ENCODE results near the gene BBS10.

- TF ChIP-seq CTCF (IDR thresholded peaks at IDR 0.05) (no peak), POLR2A (IDR thresholded peaks at IDR 0.05) (no peak)
These were observed 39.3 kb downstream of the BBS10 start for GRCh38 chr12:76308866-76309265.

All from right lobe of liver (tissue), 4 donors.